H1 (cell line): ENCODE data around the gene TMEM229B. TPM values are rescaled to one million over a fixed set of nuclear protein-coding genes. Genes with fewer than 3 reads are reported as not detected.

ENCODE experiments used
- KDM5A ChIP-seq: fragments of 200-600 bp; IDR thresholded peaks from 2 replicates; pipeline ENCODE4 v1.7.1; 2012; ENCODE audit warnings: mild to moderate bottlenecking, low read length, inconsistent platforms, mixed read lengths
- RBBP5 ChIP-seq: IDR thresholded peaks from 2 replicates; pipeline ENCODE4 v1.7.1; 2012; ENCODE audit warnings: low read depth, mild to moderate bottlenecking, inconsistent platforms, low read length, moderate library complexity, borderline replicate concordance
- TAF7 ChIP-seq: optimal IDR thresholded peaks from 2 replicates; pipeline ENCODE3; 2011; ENCODE audit warnings: low read depth, mild to moderate bottlenecking, inconsistent platforms, low read length, moderate library complexity, borderline replicate concordance
- polyA plus RNA-seq, 7 experiments: library from polyadenylated mRNA; depleted of rRNA in 3 of 7; stranded (reverse) in 5 of 7; unstranded in 2 of 7; fragments of >200 nt in 5 of 7; fragments of 200-250 nt in 2 of 7; gene quantifications; 1 replicate in 5 of 7; 2 replicates in 1 of 7; 4 replicates in 1 of 7; pipeline versions ENCODE4 v1.2.1 to v1.2.3, GENCODE V29; 2011 to 2013; ENCODE audit warnings: missing spikeins in 2 of 7, mixed read lengths in 2 of 7
- total RNA-seq: library from RNA; stranded (reverse); fragmentation: NEBNext Ultra II Directional; extraction: Animal tissue kit (Norgen Biotek cat#: 25700); gene quantifications from 2 replicates; pipeline ENCODE4 v1.2.1, GENCODE V29; 2021

Gene TMEM229B
- total and polyA plus RNA-seq, 2 of the 8 experiments (the other 6 are each of a cell fraction or from before 2014, with no cell fraction given): 0.73 to 0.85 TPM

DNA sequence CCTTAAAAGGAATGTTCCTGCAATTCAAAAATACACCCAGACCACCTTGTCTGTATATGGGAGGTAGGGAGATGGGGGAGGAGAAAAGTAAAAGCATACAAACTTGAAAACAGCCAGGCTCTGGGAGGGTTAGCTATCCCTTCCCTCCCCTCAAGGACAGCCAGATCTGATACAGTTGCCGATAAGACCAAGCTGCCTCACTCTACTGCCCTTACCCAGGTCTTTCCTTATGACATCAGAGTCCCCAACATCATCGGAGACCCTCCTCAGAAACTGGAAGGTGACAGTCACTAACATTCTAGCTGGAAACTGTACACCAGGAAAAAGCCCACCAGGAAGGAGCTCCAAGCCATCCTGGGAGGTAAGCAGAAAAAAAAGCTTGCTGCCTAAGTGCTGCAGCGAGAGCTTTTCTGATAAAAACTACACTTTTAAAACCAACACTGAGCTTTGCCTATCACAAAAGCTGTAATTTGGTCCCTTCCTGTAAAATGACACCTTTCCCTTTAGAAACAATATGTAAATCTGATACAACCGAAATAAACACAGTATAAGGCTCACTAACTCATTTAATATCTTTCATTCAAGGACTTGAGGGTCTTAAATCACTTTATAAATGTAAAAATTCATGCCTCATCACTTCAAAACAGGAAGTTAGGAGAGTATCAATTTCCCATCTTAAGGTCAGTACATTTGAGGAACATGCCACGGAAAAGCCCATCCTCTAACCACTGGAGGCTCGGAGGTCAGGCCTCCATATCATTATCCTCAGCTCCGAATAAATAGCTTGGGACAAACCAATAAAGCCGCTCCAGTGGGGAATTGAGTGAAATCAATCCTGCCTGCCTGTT is 24.2 kb upstream of the TMEM229B start (continued):
- TF ChIP-seq TAF7 (no peak), RBBP5 (no peak), KDM5A (no peak)
